Epithelial cell of proximal tubule (primary cell): ENCODE data around the gene NDRG4. TPM values are rescaled to one million over a fixed set of nuclear protein-coding genes. Genes with fewer than 3 reads are reported as not detected.

ENCODE experiments used
- DNase-seq: peaks from one replicate; pipeline ENCODE4 v3.0.0-alpha.2; 2011; ENCODE audit warnings: low read depth
- H3K4me3 ChIP-seq: 2 replicates; pipeline ENCODE4 v1.5.1; 2011; ENCODE audit warnings: low read depth, mild to moderate bottlenecking, low read length
- total RNA-seq: library from RNA; depleted of rRNA; stranded (reverse); fragments of >200 nt; gene quantifications from 2 replicates; pipeline ENCODE4 v1.2.3, GENCODE V29; 2015
- TF ChIP-seq, protein P1 (sequence below): conservative IDR thresholded peaks from 2 replicates; pipeline ENCODE4 v1.5.1; 2012; ENCODE audit warnings: low read depth, mild to moderate bottlenecking, low read length

Gene NDRG4
- total RNA-seq, 1 donor from 2014 or later, result 30.8 TPM

GRCh38 chr16:58466396-58466795, 33.5 kb upstream of the NDRG4 start:
- no peak overlapping the region for H3K4me3 ChIP-seq
- no peak for DNase-seq
- TF ChIP-seq, protein P1, sequence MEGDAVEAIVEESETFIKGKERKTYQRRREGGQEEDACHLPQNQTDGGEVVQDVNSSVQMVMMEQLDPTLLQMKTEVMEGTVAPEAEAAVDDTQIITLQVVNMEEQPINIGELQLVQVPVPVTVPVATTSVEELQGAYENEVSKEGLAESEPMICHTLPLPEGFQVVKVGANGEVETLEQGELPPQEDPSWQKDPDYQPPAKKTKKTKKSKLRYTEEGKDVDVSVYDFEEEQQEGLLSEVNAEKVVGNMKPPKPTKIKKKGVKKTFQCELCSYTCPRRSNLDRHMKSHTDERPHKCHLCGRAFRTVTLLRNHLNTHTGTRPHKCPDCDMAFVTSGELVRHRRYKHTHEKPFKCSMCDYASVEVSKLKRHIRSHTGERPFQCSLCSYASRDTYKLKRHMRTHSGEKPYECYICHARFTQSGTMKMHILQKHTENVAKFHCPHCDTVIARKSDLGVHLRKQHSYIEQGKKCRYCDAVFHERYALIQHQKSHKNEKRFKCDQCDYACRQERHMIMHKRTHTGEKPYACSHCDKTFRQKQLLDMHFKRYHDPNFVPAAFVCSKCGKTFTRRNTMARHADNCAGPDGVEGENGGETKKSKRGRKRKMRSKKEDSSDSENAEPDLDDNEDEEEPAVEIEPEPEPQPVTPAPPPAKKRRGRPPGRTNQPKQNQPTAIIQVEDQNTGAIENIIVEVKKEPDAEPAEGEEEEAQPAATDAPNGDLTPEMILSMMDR, result no peak

GRCh38 chr16:58467905-58468304, 32.0 kb upstream of the NDRG4 start:
- H3K4me3 ChIP-seq, result no peak overlapping the region
- no peak for DNase-seq
- TF ChIP-seq, protein P1, result no peak

GRCh38 chr16:58471209-58471975, 28.6 kb upstream of the NDRG4 start:
- no peak overlapping the region for H3K4me3 ChIP-seq
- TF ChIP-seq, protein P1, result no peak
- DNase-seq, result no peak

- TF ChIP-seq, protein P1, result no peak
- no peak for DNase-seq
- no peak overlapping the region for H3K4me3 ChIP-seq
Observed at GRCh38 chr16:58472266-58472665, 27.7 kb upstream of the NDRG4 start.

DNA sequence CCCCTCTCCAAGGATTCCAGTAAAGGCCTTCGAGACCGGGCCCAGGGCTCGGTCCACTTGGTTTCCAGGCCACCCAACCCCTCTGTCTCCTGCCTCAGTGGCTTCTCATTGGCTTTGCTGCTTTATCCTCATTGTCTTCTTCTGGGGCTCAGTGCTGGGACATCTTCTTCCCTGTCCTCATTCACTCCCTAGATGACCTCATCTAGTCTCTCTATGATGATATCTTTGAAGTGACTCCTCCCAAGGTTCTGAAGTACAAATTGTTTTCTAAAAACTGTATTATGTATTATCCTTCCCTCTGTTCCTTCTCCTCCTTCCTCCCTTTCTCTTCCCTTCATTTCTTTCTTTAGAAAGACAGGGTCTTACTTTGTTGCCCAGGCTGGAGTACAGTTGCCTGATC, 27.1 kb upstream of the NDRG4 start:
- no peak for DNase-seq
- TF ChIP-seq, protein P1, result no peak
- H3K4me3 ChIP-seq, result no peak overlapping the region

GRCh38 chr16:58474296-58474695, 25.6 kb upstream of the NDRG4 start:
- TF ChIP-seq, protein P1, result no peak
- DNase-seq, result no peak
- H3K4me3 ChIP-seq, result no peak overlapping the region

GRCh38 chr16:58475091-58475619, 24.8 kb upstream of the NDRG4 start:
- H3K4me3 ChIP-seq, result no peak overlapping the region
- no peak for DNase-seq
- TF ChIP-seq, protein P1, result no peak
